ENCODE measurements around the gene C1QTNF12.
A peak's percentile ranks its signal among the peaks of the same experiment; 100 is the strongest.

The C1QTNF12 gene

GRCh38 chr1:1226566-1227362 is 19.8 kb downstream of the C1QTNF12 start:
- no peak for DNase-seq

- no peak for DNase-seq
Observed at GRCh38 chr1:1225913-1226312, 20.6 kb downstream of the C1QTNF12 start.

GRCh38 chr1:1225238-1225845 is 21.2 kb downstream of the C1QTNF12 start:
- no peak for DNase-seq

GRCh38 chr1:1223891-1224290 is 22.6 kb downstream of the C1QTNF12 start:
- no peak for DNase-seq

GRCh38 chr1:1223321-1223720 is 23.2 kb downstream of the C1QTNF12 start:
- no peak for DNase-seq

GRCh38 chr1:1222575-1223225 is 23.8 kb downstream of the C1QTNF12 start:
- no peak for DNase-seq

- DNase-seq: no peak
Observed at GRCh38 chr1:1221887-1222574, 24.5 kb downstream of the C1QTNF12 start.

- DNase-seq: no peak
Observed at GRCh38 chr1:1220197-1220596, 26.3 kb downstream of the C1QTNF12 start.

- peak in 1 of 2 experiments; percentile 58 for DNase-seq
Observed at GRCh38 chr1:1219341-1219740, 27.2 kb downstream of the C1QTNF12 start.

GRCh38 chr1:1218524-1219200 is 27.9 kb downstream of the C1QTNF12 start:
- DNase-seq: no peak

- peak; percentile 57 to 62 for DNase-seq
Observed at GRCh38 chr1:1217621-1218523, 28.6 kb downstream of the C1QTNF12 start.

GRCh38 chr1:1216770-1217620 is 29.5 kb downstream of the C1QTNF12 start:
- peak; percentile 29 to 42 for DNase-seq

- DNase-seq: peak in 1 of 2 experiments; percentile 5
Observed at GRCh38 chr1:1215881-1216605, 30.5 kb downstream of the C1QTNF12 start.

GRCh38 chr1:1215080-1215676 is 31.3 kb downstream of the C1QTNF12 start:
- peak; percentile 23 to 32 for DNase-seq

- peak; percentile 62 to 74 for DNase-seq
Observed at GRCh38 chr1:1213345-1214265, 32.9 kb downstream of the C1QTNF12 start, which contains the start of gene TNFRSF4. Gene TNFRSF4, minus strand, starts transcription at chr1:1214153. Its CDS starts 26 bp downstream, at chr1:1214127.

GRCh38 chr1:1212780-1213344 is 33.7 kb downstream of the C1QTNF12 start:
- DNase-seq: peak in 1 of 2 experiments; percentile 42

GRCh38 chr1:1211541-1212441 is 34.7 kb downstream of the C1QTNF12 start:
- DNase-seq: peak in 1 of 2 experiments; percentile 10
